Measurements from ENCODE around the gene PAF1.

PAF1 gene

GRCh38 chr19:39417463-39418181 is 26.7 kb upstream of the PAF1 start:
- in situ Hi-C loops (cut with HindIII; ENCODE audit: low sequenced_read_pairs) = no loop called here

GRCh38 chr19:39416152-39417120 is 25.5 kb upstream of the PAF1 start:
- in situ Hi-C loops (cut with HindIII; ENCODE audit: low sequenced_read_pairs) = no loop called here

- in situ Hi-C loops (cut with HindIII; ENCODE audit: low sequenced_read_pairs) = no loop called here
Measured at GRCh38 chr19:39415111-39416046, 24.5 kb upstream of the PAF1 start.

- in situ Hi-C loops (cut with HindIII; ENCODE audit: low sequenced_read_pairs) = no loop called here
Measured at GRCh38 chr19:39413911-39414608, 23.2 kb upstream of the PAF1 start.

GRCh38 chr19:39413272-39413910 is 22.5 kb upstream of the PAF1 start:
- in situ Hi-C loops (cut with HindIII; ENCODE audit: low sequenced_read_pairs) = no loop called here

GRCh38 chr19:39412867-39413271 is 22.0 kb upstream of the PAF1 start:
- in situ Hi-C loops (cut with HindIII; ENCODE audit: low sequenced_read_pairs) = no loop called here

- in situ Hi-C loops (cut with HindIII; ENCODE audit: low sequenced_read_pairs) = no loop called here
Measured at GRCh38 chr19:39412100-39412866, 21.4 kb upstream of the PAF1 start, which contains the start of gene PLEKHG2. Gene PLEKHG2, plus strand, starts transcription at chr19:39412669. Its CDS starts 1,418 bp downstream, at chr19:39414087.

- in situ Hi-C loops (cut with HindIII; ENCODE audit: low sequenced_read_pairs) = no loop called here
Measured at GRCh38 chr19:39411832-39412099, 20.9 kb upstream of the PAF1 start.

- in situ Hi-C loops (cut with HindIII; ENCODE audit: low sequenced_read_pairs) = no loop called here
Measured at GRCh38 chr19:39411081-39411831, 20.4 kb upstream of the PAF1 start.

- in situ Hi-C loops (cut with HindIII; ENCODE audit: low sequenced_read_pairs) = no loop called here
Measured at GRCh38 chr19:39410831-39411080, 19.9 kb upstream of the PAF1 start.

GRCh38 chr19:39410017-39410830 is 19.3 kb upstream of the PAF1 start:
- in situ Hi-C loops (cut with HindIII; ENCODE audit: low sequenced_read_pairs) = no loop called here

- in situ Hi-C loops (cut with HindIII; ENCODE audit: low sequenced_read_pairs) = no loop called here
Measured at GRCh38 chr19:39409208-39410016, 18.5 kb upstream of the PAF1 start.

- in situ Hi-C loops (cut with HindIII; ENCODE audit: low sequenced_read_pairs) = no loop called here
Measured at GRCh38 chr19:39408392-39409207, 17.7 kb upstream of the PAF1 start.

- in situ Hi-C loops (cut with HindIII; ENCODE audit: low sequenced_read_pairs) = no loop called here
Measured at GRCh38 chr19:39407660-39408391, 16.9 kb upstream of the PAF1 start.

GRCh38 chr19:39407410-39407659 is 16.4 kb upstream of the PAF1 start:
- in situ Hi-C loops (cut with HindIII; ENCODE audit: low sequenced_read_pairs) = no loop called here
